Urothelium cell line (cell line): Measurements from ENCODE around the gene NCDN.

ENCODE experiments used
- DNase-seq: peaks from one replicate; pipeline ENCODE4 v3.0.0; 2011; ENCODE audit warnings: low spot score, mixed read lengths
- FAIRE-seq: peaks from 2 replicates; lab custom pipeline; 2011; peaks lifted over from hg19 to GRCh38; lab: Jason Lieb, UNC

The NCDN gene

DNA sequence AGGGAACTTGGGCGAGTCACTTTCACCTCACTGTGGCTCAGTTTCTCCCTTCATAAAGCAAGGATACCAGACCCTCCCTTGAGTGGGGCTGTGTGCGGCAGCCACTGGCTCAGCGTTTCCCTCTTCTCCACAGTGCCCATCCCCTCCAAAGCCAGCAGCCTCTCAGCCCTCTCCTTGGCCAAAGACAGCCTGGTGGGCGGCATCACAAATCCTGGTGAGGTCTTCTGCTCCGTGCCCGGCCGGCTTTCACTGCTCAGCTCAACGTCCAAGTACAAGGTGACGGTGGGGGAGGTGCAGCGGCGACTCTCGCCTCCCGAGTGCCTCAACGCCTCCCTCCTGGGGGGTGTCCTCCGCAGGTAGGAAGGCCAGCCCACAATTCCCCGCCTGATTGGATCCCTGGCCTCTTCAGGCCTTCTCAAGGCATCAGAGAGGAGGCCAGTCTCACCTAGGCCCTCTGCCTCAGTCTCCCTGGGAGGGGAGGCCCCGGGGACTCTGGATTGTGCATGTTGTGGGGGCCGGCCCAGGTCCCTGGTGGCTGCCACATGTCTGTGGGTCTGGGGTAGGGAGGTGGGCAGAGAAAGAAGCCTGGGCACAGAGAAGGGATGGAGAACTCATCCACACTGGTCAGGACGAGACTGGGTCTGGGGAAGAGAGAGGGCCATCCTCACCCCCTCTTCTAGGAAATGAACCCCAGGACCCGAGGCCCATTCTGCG is 30.8 kb downstream of the NCDN start:
- FAIRE-seq (no peak), DNase-seq (no peak)

DNA sequence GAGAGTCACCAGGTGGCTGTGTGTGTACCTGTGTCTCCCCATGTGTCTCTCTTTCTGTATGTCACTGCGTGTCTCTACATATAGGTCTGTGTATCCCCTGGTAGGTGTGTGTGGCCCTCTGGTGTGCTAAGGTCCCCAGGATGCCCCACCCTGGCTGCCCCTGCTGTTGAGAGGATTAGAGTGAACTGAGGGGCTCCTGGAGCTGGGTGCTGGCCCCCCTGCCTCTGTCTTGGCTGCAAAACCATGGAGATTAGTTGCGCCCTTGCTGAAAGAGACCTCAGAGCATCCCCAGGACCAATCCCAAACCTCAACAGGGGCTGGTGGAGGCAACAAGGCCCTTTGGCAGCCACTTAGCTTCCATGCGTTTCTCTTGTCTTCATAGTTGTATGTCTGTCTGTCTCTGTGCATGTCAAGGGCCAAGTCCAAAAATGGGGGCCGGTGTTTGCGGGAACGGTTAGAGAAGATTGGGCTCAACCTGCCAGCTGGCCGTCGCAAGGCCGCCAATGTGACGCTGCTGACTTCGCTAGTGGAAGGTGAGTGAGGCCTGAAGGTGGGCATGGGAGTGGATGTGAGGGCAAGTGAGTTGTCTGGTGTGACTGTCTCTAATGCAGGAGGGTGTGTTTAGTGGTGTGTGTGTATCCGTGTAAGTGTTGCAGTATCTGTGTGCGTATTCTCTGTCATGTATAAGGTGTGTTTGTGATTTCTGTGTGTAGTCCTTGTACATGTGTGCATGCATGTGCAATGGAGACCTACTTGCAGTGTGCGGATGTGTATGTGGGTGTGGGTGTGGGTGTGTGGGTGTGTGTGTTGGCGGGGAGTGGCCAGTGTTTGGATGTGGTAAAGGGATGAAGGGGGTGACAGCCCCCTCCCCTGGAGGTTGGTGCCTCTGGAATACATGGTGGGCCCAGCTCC is 32.2 kb downstream of the NCDN start:
- DNase-seq = no peak
- FAIRE-seq = peak; percentile 81

DNA sequence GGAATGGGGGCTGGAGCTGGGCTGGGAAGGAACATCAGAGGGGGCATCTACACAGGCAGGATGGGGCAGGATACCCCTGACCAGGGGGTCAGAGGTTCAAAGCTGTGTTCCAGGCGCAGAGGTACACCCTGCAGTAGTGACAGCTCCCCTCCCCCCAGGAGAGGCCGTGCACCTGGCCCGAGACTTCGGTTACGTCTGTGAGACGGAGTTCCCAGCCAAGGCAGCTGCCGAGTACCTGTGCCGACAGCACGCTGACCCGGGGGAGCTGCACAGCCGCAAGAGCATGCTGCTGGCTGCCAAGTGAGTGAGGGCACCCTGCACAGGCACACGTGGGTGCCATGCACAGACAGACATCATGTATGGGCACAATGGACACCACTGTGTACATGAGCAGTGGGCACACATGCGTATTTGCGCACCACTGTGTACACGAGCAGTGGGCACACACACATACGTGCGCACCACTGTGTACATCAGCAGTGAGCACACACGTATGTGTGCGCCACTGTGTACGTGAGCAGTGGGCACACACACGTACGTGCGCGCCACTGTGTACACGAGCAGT is 33.0 kb downstream of the NCDN start:
- DNase-seq = no peak

DNA sequence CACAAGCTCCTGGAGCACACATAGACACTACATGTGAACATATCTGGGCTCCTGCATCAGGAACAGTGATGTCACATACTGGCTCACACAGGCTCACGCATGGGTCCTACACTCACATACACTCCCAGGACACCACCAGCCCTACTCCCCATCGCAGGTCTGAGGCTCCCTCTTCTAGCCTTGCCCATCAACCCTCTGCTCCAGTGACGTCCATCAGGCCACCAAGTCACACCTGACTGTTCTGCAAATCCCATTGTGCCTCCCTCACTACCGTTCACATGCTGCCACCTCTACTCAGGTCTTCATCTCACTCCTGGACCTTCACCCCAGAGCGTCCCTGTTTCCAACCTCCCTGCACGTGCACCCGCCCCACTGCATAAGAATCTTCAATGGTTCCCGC is 33.6 kb downstream of the NCDN start:
- FAIRE-seq = no peak
- no peak for DNase-seq

More for the DNA sequence above, 33.0 kb downstream of the NCDN start:
- peak; percentile 94 for FAIRE-seq

DNA sequence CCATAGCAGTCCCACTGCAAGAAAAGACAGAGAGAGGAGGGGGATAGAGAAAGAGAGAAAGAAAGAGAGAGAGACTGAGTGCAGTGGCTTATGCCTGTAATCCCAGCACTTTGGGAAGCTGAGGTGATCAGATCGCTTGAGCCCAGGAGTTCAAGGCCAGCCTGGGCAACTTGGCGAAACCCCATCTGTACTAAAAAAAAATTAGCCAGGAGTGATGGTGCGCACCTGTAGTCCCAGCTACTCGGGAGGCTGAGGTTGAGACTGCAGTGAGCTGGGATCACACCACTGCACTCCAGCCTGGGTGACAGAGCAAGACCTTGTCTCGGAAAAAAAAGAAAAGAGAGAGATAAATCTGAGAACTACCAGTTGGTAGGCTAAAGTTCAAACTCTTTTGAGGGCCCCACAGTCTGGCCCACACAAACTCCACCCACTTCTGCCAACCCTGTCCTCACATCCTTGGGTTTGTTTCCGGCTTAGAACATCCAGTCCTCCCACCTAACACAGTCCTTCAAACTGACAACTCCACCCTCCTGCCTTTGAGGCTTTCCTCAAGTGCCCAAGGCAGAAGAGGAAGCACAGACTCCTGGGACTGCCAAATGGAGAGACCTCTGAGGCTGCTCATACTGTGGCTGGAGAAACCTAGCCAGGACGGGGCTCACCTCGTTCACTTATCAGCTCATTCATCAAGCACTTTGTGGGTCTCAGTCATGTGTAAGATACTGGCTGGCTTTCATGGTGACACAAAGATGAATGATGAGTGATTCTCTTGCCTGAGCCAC is 35.6 kb downstream of the NCDN start:
- DNase-seq = no peak
- FAIRE-seq = no peak

DNA sequence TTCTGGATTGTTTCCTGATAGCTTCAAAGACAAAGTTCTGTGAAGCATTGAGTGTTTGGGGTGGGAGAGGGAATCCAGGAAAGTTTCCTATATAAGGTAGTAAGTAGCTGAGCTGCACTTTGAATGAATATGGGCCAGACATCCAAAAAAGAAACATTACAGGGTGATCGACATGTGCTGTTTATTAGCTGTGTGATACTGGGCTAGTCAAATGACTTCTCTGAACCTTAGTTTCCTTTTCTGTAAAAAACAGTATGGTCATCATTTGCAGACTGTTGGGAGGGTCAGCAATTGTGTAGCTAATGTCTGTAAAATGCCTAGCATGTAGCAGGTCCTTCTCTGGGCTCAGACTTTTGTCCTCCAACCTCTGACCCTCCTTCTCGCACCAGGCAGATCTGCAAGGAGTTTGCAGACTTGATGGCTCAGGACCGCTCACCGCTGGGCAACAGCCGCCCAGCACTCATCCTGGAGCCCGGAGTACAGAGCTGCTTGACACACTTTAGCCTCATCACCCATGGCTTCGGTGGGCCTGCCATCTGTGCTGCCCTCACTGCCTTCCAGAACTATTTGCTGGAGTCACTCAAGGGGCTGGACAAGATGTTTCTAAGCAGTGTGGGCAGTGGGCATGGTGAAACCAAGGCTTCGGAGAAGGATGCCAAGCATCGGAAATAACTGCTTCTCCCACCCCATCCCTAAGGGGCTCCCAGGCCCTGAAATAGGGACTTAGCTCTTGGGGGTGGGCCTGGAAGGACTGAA is 36.6 kb downstream of the NCDN start:
- FAIRE-seq (no peak), DNase-seq (no peak)

DNA sequence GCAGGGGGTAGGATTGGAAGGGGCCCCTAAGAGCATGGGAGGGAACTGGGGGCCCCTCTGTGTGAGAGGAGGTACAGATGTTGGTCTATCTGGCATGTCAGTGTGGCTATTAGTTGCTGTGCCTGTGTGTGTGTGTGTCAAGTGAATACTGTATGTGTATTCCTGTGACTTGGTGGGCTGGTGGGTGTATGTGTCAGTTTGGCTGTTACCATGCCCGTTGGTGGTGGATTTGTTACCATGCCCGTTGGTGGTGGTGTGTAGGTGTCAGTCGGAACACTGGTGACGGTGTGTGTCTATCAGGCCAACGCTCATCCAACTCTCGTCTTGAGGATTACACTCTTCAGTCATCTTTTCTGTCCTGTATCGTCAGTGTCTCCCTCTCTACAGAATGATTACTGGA is 38.1 kb downstream of the NCDN start:
- DNase-seq (no peak), FAIRE-seq (no peak)

DNA sequence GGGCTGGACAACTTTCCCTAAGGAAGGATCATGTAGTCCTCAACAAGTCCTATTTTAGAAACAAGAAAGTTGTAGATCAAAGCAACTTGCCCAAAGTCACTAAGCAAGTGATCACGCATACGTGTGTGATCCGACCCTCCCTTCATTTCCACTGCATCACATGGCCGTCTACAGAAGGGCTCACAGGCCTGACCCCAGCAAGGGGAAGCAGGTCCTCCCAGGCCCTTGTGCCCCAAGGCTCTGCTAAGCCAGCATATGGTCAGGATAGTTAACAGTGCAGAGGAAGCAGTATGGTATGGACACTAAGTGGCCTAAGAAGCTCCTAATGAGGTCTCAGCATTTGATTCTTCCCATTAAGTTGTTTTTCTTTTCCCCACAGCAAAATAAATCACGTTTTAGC is 40.3 kb downstream of the NCDN start:
- DNase-seq (no peak), FAIRE-seq (no peak)

DNA sequence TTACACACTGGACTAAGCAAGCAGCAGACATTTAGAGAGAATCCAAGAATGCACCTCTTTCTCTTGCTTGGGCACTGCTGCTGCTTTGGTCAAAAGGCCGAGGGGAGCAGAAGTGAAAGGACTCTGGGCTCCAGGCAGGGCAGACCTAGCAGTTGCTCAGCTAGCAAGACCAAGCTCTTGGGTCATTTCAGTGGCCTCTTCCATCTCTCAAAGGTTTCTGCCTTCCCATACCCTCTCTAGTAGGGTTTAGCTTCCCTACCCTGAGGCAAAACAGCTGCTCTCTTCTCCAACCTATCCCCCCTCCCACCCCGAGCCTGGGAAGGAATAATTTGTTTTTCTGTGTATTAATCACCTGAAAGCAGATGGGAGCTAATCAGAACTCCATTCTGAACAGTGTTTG is 41.3 kb downstream of the NCDN start:
- FAIRE-seq (no peak), DNase-seq (no peak)

DNA sequence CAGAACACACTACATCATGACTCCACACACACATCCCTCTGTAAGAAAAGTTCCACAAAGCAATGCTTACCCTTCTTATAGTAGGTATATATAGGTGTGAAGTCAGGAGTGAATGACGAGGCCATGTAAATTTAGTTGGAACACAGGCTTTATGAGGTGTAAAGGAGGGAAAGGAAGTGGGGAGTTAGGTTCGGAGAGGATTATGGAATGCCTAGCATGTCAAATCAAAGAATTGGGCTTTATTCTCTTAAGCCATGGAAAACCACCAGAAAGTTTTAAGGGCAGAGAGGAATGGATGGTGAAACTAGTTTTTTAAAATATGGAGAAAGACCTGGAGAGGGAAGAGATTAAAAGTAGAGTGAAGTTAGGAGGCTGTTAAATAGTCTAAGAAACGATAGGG is 41.8 kb downstream of the NCDN start:
- no peak for FAIRE-seq

DNA sequence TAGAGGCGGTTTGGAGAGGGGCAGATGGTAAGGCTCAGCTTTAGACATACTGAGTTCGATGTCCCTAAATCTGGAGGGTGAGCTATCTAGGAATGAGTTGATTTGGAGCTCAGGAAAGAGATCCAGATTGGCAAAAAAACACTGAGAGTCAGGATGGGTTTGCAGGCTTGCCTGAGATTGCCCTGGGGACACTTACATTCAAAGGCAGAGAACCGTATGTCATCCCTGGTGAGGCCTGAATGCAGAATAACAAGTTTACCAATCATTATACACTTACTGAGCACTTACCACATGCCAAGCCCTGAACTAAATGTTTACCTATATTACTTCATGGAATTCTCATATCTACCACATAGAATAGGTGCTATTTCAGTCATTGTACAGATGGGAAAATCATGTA is 43.0 kb downstream of the NCDN start:
- no peak for DNase-seq
- FAIRE-seq = no peak

More for the DNA sequence above, 41.8 kb downstream of the NCDN start:
- DNase-seq = no peak

DNA sequence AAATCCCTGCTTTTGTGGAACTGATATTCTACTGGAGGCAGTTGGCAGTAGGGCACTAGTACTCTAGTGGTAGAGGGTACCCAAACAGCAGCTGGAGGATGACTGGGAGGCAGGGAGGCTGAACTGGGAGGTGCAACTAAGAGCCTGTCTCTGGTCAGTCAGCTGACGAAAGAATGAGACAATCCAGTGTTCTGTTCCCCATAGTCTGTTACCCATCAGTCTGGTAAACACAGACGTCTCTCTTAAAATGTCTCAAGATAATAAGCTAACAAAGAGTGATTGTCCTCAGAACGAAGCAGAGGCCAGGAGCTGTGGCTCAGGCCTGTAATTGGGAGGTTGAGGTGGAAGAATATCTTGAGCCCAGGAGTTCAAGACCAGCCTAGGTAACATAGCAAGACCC is 45.9 kb downstream of the NCDN start:
- no peak for FAIRE-seq

DNA sequence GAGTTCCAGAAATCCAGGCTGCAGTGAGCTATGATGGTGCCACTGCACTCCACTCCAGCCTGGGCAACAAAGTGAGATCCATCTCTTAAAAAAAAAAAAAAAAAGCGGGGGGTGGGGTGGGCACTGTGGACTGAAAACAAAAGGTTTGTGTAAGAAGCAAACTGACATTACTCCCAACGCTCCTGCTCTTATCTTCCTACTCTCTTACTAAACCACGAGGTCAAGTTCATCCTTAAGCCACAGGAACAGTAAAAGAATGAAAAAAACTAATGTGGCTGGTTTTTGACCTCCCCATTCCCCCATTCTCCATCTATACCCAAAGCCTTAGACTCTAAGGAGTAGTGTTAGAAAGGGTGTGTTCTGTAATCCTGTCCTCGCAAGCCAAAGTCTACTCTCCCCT is 46.3 kb downstream of the NCDN start:
- no peak for DNase-seq
- FAIRE-seq = no peak

More for the DNA sequence above, 45.9 kb downstream of the NCDN start:
- no peak for DNase-seq

DNA sequence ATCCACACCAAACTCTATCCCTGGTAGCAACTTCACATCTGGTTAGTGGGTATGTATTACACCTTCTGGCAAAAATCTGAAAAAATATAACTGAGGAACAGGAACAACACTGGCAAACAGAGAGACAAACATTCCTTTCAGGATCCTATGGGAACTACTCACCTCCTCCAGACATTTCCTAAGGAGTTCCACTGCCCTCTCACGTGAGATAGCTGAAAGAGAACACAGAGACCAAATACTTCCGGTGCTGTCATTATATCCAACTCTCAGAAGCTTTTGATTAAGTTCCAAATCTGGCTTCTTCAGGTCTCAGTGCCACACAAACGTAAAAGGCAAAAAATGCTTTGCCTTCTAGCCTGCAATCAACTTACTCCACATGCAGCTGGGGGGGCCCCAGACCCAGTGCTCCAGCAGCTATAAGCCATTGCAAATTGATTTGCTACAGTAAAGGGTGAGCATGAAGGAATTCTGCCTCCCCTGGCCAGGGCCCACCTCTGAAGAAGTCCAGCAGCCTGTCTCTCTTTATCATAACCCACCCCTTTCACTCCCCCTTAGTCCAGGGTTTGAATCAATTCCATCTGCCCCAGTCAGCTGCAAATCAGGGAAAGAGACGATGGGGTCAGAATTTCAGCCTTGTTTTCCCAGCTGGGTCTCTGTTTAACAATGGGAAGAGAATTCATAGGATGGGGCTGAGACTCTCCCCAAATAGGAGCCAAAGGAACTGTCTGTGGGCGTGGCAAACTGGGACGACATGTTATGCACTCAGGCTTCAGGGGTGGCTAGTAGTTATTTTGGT is 47.7 kb downstream of the NCDN start:
- no peak for DNase-seq
- FAIRE-seq = no peak

DNA sequence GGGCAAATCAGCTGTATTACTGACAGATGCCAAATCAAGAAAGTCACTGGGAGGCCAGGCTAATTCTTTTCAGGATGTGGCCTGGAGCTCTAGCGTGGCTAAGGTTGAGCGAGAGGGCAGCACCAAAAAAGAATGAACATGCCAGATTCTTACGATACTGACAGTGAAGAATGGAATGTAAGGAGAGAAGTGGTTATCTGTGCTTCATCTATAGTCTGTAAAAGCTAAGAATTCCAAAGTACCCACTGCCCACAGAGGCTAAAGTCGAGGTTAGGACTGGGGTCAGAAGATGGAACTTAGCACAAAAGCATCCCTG is 48.2 kb downstream of the NCDN start:
- DNase-seq (no peak), FAIRE-seq (no peak)

DNA sequence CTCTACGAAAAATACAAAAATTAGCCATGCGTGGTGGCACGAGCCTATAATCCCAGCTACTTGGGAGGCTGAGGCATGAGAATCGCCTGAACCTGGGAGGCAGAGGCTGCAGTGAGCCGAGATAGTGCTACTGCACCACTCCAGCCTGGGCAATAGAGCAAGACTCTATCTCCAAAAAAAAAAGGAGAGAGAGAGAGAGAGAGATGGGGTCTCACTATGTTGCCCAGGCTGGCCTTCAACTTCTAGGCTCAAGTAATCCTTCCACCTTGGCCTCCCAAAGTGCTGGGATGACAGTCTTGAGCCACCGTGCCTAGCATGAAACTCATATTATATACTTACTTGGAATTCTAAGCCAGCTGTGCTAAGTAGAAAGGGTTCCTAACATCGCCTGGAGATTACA is 54.1 kb downstream of the NCDN start:
- no peak for FAIRE-seq
- no peak for DNase-seq

DNA sequence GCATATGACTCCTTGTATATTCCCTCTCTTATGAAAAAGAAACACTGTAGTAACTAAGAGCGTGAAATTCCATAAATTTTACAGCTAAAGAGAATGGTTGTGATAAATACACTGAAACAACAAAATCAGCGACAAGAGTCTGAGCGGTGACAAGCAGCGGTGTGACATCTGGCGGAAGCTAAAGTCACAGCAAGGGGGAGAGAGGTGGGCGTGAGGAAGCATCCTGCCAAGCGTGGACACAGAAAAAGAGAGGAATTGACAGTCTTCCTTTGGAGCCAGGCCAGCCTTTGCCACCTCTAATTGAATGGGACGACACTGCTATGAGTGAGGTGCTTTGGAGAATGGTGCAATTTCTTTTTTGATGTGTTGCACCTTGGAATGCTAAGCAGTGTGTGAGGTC is 57.8 kb downstream of the NCDN start:
- DNase-seq (no peak), FAIRE-seq (no peak)
